A673 (cell line): ENCODE results near the gene CATSPERZ. TPM values are rescaled to one million over a fixed set of nuclear protein-coding genes. Genes with fewer than 3 reads are reported as not detected.

Source experiments
- BruUV-seq: library from RNA; stranded (reverse); fragments of 400-500 nt; replicated peaks from 2 replicates; lab custom pipeline; 2021; lab: Mats Ljungman, UMichigan
- CTCF ChIA-PET: fragments of 300-600 bp; sonication (Branson Sonifier 250); formaldehyde crosslinking; loops from one replicate; lab custom pipeline; 2022; ENCODE audit warnings: antibody characterized with exemption; lab: Charles Lee
- POLR2A ChIA-PET: fragments of 300-600 bp; sonication (Branson Sonifier 250); formaldehyde crosslinking; loops from one replicate; lab custom pipeline; 2022; ENCODE audit warnings: antibody characterized with exemption; ENCODE audit not compliant: low non-redundant PET; lab: Charles Lee
- DNase-seq: peaks from one replicate; pipeline ENCODE4 v3.0.0-alpha.2; 2015; ENCODE audit warnings: low spot score
- H3K27ac ChIP-seq: fragments of 200-600 bp; sonication (generic); 2 replicates; pipeline ENCODE4 v1.5.1; 2016; ENCODE audit warnings: mixed run types, low read depth, mild to moderate bottlenecking, mixed read lengths, antibody characterized with exemption, low read length; ENCODE audit not compliant: poor library complexity, severe bottlenecking
- H3K27me3 ChIP-seq: fragments of 200-600 bp; sonication (generic); replicated peaks from 2 replicates; pipeline ENCODE4 v1.6.1; 2017; ENCODE audit warnings: mixed run types, low read depth, mild to moderate bottlenecking, mixed read lengths, antibody characterized with exemption, low read length; ENCODE audit not compliant: insufficient read depth, poor library complexity
- H3K36me3 ChIP-seq: fragments of 200-600 bp; sonication (generic); 2 replicates; pipeline ENCODE4 v1.6.1; 2016; ENCODE audit warnings: mixed run types, mild to moderate bottlenecking, mixed read lengths, antibody characterized with exemption, low read length; ENCODE audit not compliant: insufficient read depth, poor library complexity, severe bottlenecking
- H3K4me1 ChIP-seq: fragments of 200-600 bp; sonication (generic); 2 replicates; pipeline ENCODE4 v1.6.1; 2017; ENCODE audit warnings: mixed run types, mild to moderate bottlenecking, mixed read lengths, antibody characterized with exemption, low read length; ENCODE audit not compliant: insufficient read depth, poor library complexity, severe bottlenecking
- H3K4me3 ChIP-seq: fragments of 200-600 bp; sonication (generic); 2 replicates; pipeline ENCODE4 v1.5.1; 2016; ENCODE audit warnings: low read depth, mixed run types, mild to moderate bottlenecking, mixed read lengths, low read length; ENCODE audit not compliant: poor library complexity, severe bottlenecking
- H3K9me3 ChIP-seq: fragments of 200-600 bp; sonication (generic); 2 replicates; pipeline ENCODE4 v1.6.1; 2016; ENCODE audit warnings: mixed run types, low read depth, mild to moderate bottlenecking, mixed read lengths, antibody characterized with exemption, low read length; ENCODE audit not compliant: poor library complexity, severe bottlenecking
- CTCF ChIP-seq: fragments of 300-800, 200-600 bp; sonication (generic); conservative IDR thresholded peaks from 2 replicates; pipeline ENCODE4 v1.5.1; 2017; ENCODE audit warnings: low read depth, mild to moderate bottlenecking, antibody characterized with exemption, low read length, moderate library complexity, mixed read lengths
- EZH2 ChIP-seq: fragments of 200-600 bp; sonication (generic); IDR thresholded peaks from 2 replicates; pipeline ENCODE4 v1.6.1; 2017; ENCODE audit warnings: borderline replicate concordance, low read depth, mild to moderate bottlenecking, mixed read lengths, antibody characterized with exemption, low read length; ENCODE audit not compliant: poor library complexity, severe bottlenecking
- intact Hi-C: fragments of 100-400 bp; cut with micrococcal nuclease; formaldehyde crosslinking; loops from one replicate; pipeline ENCODE4 v1.10.0; 2022; ENCODE audit not compliant: unreplicated experiment
- total RNA-seq: library from RNA; stranded (reverse); gene quantifications from 2 replicates; pipeline ENCODE4 v1.2.3, GENCODE V29; 2021

The CATSPERZ gene
- total RNA-seq, 1 experiment from 2014 or later = not detected

GRCh38 chr11:64285885-64286800 lies 14.0 kb upstream of the CATSPERZ start:
- intact Hi-C loops = loop anchor here (2.0 kb wide), 1 partner anchor 15 kb away; no protein-coding TSS in a partner anchor
- Histone ChIP-seq H3K4me1 (peaks cover 13% of the 10 kb centered on the region), H3K27ac (peak overlapping the region; percentile 73), H3K27me3 (peaks cover 11% of the 10 kb centered on the region), H3K9me3 (no peaks in the 10 kb centered on the region), H3K36me3 (peaks cover 6% of the 10 kb centered on the region), H3K4me3 (peak overlapping the region; percentile 87)
- DNase-seq = no peak
- POLR2A ChIA-PET = no interaction called here
- CTCF ChIA-PET = interaction anchor here (0.7 kb wide), 2 partner anchors 22 to 64 kb away, joined by 5 to 8 read pairs; no protein-coding TSS in a partner anchor
- TF ChIP-seq CTCF (no peak), EZH2 (no peak)
- BruUV-seq = no TSS peak

- H3K36me3 ChIP-seq = peaks cover 6% of the 10 kb centered on the region
- no peak overlapping the region for H3K27ac ChIP-seq
- ChIA-PET POLR2A (no interaction called here), CTCF (interaction anchor here (0.9 kb wide), 1 partner anchor 14 kb away, joined by 4 read pairs; no protein-coding TSS in a partner anchor)
- no peak for TF ChIP-seq EZH2
- TF ChIP-seq CTCF = no peak
- no peak for DNase-seq
- peak overlapping the region; percentile 87 for H3K4me3 ChIP-seq
- H3K4me1 ChIP-seq = peaks cover 16% of the 10 kb centered on the region
- H3K27me3 ChIP-seq = peaks cover 18% of the 10 kb centered on the region
- H3K9me3 ChIP-seq = no peaks in the 10 kb centered on the region
- intact Hi-C loops = no loop called here
- BruUV-seq = no TSS peak
Measured at GRCh38 chr11:64286801-64287159, 13.4 kb upstream of the CATSPERZ start.

GRCh38 chr11:64287676-64288352 lies 12.3 kb upstream of the CATSPERZ start:
- no TSS peak for BruUV-seq
- POLR2A ChIA-PET = interaction anchor here (0.7 kb wide), 1 partner anchor 77 kb away, joined by 4 read pairs; no protein-coding TSS in a partner anchor
- H3K36me3 ChIP-seq = no peaks in the 10 kb centered on the region
- no peaks in the 10 kb centered on the region for H3K9me3 ChIP-seq
- peaks cover 28% of the 10 kb centered on the region for H3K27me3 ChIP-seq
- CTCF ChIA-PET = interaction anchor here (0.9 kb wide), 1 partner anchor 13 kb away, joined by 4 read pairs; no protein-coding TSS in a partner anchor
- TF ChIP-seq CTCF (no peak), EZH2 (no peak)
- H3K4me3 ChIP-seq = no peak overlapping the region
- intact Hi-C loops = no loop called here
- H3K4me1 ChIP-seq = peaks cover 21% of the 10 kb centered on the region
- H3K27ac ChIP-seq = no peak overlapping the region
- no peak for DNase-seq
